AG10803 (cell line): ENCODE measurements around the gene NCF1.
"Not testable (repeated sequence)": the region's sequence is repeated elsewhere in the genome, so short reads cannot be mapped to it uniquely, and the experiment has no call there.

Experiments used
- DNase-seq: peaks from one replicate; pipeline ENCODE4 v3.0.0; 2010; ENCODE audit warnings: low read depth
- H3K4me3 ChIP-seq: 2 replicates; pipeline ENCODE4 v1.5.1; 2011; ENCODE audit warnings: mild to moderate bottlenecking, low read length, control low read depth
- CTCF ChIP-seq: conservative IDR thresholded peaks from 2 replicates; pipeline ENCODE4 v1.5.1; 2011; ENCODE audit warnings: mild to moderate bottlenecking, low read length, control low read depth, inconsistent platforms

NCF1 gene

DNA sequence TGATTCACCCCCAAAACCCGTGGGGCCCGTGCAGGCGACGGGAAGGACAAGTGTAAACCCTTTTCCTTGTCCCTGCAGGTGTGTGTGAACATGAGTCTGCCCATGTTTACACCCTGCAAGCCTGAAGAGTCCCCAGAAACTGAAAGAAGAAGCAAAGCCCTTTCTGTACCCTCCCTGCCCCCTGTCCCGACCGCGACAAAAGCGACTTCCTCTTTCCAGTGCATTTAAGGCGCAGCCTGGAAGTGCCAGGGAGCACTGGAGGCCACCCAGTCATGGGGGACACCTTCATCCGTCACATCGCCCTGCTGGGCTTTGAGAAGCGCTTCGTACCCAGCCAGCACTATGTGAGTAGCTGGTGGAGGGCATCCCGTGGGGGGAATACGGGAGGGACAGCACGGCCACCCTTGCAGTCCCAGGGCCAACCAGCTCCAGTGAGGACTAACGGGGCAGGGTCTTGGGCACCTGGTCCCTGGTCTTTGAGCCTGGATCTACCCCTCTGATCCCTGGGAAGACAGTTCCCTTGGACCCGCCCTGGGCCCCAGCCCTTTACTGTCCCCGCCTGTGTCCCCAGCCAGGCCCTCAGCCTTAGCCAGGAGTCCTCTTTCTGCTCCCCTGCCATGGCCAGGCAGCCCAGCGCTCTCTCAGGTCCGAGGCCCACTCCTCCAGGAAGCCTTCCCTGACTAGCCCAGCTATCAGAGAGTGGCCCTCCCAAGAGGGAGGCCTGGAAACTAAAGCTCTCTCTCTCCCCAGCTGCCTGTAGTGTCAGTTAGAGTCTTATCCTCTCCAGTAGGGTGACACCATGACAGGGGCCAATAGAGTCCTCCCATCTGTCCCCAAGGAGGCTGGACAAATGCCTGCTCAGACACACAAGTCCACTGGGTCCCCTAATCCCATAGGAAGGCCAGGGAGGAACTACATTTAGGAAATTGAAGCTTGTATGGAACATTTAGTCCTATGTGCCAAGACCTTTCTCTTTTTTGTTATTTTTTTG lies at the start of gene NCF1:
TSS of gene NCF1 (plus strand) at position 252 of the 991 bp plus-strand sequence. CDS start at position 273, 21 bp downstream.
- not testable (repeated sequence) for H3K4me3 ChIP-seq, DNase-seq

- H3K4me3 ChIP-seq = no peak overlapping the region
- DNase-seq = no peak
- no peak for TF ChIP-seq CTCF
Observed at GRCh38 chr7:74725840-74726239, 48.0 kb upstream of the NCF1 start.

GRCh38 chr7:74726309-74727101 lies 47.3 kb upstream of the NCF1 start:
- H3K4me3 ChIP-seq = no peak overlapping the region
- no peak for DNase-seq
- no peak for TF ChIP-seq CTCF

GRCh38 chr7:74728686-74729085 lies 45.1 kb upstream of the NCF1 start:
- not testable (repeated sequence) for DNase-seq, H3K4me3 ChIP-seq

- not testable (repeated sequence) for DNase-seq, H3K4me3 ChIP-seq
Observed at GRCh38 chr7:74730186-74730585, 43.6 kb upstream of the NCF1 start.

GRCh38 chr7:74739974-74740703 lies 33.7 kb upstream of the NCF1 start:
- H3K4me3 ChIP-seq, DNase-seq: not testable (repeated sequence)

GRCh38 chr7:74743936-74744557 lies 29.8 kb upstream of the NCF1 start:
- not testable (repeated sequence) for DNase-seq

DNA sequence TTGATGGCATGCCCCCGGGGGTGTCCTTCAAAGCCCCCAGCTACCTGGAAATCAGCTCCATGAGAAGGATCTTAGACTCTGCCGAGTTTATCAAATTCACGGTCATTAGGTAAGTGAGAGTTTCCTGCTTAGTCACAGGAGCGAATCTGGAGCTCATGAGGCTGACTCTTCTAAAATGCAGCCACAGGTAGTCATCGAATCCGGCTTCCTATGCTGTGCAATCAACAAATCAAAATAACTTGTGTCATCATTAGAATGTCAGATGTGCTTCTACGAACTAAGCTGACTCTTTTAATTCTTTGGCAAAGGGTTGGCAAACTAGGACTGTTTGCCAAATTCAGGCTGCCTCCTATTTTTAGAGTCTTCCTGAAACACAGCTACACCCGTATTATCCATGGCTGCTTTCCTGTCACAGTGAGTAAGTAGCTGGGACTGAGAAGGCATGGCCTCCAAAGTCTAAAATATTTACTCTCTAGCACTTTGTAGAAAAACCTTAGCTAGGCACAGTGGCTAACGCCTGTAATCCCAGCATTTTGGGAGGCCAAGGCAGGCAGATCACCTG lies 19.8 kb upstream of the NCF1 start:
- H3K4me3 ChIP-seq, DNase-seq: not testable (repeated sequence)

More at GRCh38 chr7:74743936-74744557, 29.8 kb upstream of the NCF1 start:
- H3K4me3 ChIP-seq = not testable (repeated sequence)

- not testable (repeated sequence) for H3K4me3 ChIP-seq, DNase-seq
Observed at GRCh38 chr7:74756673-74757072, 17.1 kb upstream of the NCF1 start.

DNA sequence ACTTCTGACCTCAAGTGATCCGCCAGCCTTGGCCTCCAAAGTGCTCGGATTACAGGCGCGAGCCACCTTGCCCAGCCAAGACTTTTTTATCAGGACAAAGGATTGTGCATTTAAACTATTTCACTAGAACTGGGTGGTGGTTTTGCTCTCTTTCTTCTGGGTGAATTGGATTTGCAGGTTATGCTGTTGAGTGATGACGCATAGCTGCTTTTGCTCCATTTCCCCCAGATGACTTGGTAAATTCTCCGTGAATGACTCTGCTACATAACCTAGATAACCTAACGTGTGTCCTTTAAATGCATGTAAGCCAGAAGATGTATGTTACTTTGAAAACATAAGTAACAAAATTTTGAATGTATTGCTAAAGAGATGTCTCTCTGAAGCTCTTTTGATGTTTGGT lies 15.5 kb upstream of the NCF1 start:
- not testable (repeated sequence) for H3K4me3 ChIP-seq, DNase-seq

DNA sequence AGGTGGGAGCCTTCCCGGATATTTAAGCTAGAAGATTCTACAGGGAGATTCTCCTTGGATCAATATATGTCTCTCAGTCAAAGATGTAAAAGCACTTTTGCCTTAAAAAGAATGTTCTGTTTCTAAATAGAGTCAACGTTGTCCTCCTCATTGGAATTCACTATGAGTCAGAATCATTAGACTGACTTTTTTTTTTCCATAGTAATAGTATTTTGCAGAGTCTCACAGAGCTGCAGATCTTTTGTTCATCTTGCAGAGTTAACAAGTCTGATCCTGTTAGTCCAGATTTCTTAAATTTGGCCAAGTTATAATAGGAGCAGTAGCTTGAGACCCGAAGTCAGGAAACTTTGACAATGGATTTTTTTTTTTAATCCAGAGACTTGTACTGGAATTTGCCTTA lies 14.8 kb upstream of the NCF1 start:
- H3K4me3 ChIP-seq, DNase-seq: not testable (repeated sequence)

DNA sequence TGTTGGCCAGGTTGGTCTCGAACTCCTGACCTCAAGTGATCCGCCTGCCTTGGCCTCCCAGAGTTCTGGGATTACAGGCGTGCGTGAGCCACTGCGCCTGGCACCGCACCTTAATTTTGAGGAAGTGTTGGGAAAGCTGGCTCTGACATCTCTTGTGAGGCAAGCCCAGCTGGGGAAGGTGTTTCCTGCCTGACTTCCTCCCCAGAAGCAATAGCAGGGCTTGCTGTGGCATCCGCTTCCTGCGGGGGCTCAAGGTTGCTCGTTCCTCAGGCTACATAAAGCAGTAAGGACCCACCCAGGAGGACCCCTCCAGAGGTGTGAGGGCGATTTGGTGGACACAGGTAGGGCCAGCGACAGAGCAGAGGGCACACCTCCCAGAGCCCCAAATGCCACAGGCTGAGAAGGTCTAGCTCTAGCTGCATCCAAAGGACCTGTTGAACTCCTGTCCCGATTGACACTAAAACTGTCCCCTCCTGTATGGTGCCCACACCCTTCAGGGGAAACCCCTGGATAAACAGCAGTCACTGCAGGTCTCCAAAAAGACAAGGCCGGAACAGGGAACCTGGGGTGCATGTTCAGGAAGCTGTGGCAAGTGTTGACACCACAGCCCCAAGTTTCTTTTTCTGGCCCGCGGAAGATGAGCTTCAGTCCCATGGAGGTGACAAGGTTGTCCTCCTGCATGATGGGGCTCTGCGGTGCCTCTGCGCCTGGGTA lies 8.4 kb upstream of the NCF1 start:
- H3K4me3 ChIP-seq, DNase-seq: not testable (repeated sequence)

GRCh38 chr7:74766509-74766908 lies 7.3 kb upstream of the NCF1 start:
- H3K4me3 ChIP-seq, DNase-seq: not testable (repeated sequence)

DNA sequence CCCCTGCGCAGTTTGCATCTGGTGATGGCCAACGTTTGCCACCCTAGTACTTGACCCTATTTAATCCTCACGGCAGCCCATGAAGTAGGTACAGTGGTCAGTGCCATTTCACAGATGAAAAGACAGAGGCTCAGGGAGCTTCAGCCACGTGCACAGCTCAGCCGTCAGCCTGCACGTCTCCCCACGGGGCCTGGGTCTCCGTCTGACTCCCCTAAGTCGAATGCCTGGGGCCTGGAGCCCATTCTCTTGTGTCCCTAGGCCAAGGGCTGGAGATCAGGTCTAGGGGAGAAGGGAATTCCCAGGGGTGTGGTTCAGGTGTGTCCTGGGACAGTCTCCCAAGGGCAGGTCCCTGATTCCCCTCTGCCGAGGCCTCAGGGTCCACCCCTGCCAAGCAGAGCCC lies 6.8 kb upstream of the NCF1 start:
- not testable (repeated sequence) for H3K4me3 ChIP-seq, DNase-seq

GRCh38 chr7:74770062-74770461 lies 3.7 kb upstream of the NCF1 start:
- not testable (repeated sequence) for H3K4me3 ChIP-seq, DNase-seq
